H1 (cell line): Measurements from ENCODE around the gene KRT37. TPM values are rescaled to one million over a fixed set of nuclear protein-coding genes. Genes with fewer than 3 reads are reported as not detected.

Source experiments
- MAFK ChIP-seq: IDR thresholded peaks from 2 replicates; pipeline ENCODE4 v1.6.1; 2012; ENCODE audit warnings: low read depth, mild to moderate bottlenecking, improper control_type of control experiment, low read length
- TBP ChIP-seq: IDR thresholded peaks from 2 replicates; pipeline ENCODE4 v1.6.1; 2011; ENCODE audit warnings: low read depth, low read length, improper control_type of control experiment
- YY1 ChIP-seq: IDR thresholded peaks from 2 replicates; pipeline ENCODE4 v1.6.1; 2011; ENCODE audit warnings: low read depth, mild to moderate bottlenecking, low read length
- polyA plus RNA-seq, 7 experiments: library from polyadenylated mRNA; depleted of rRNA in 3 of 7; stranded (reverse) in 5 of 7; unstranded in 2 of 7; fragments of >200 nt in 5 of 7; fragments of 200-250 nt in 2 of 7; gene quantifications; 1 replicate in 5 of 7; 2 replicates in 1 of 7; 4 replicates in 1 of 7; pipeline versions ENCODE4 v1.2.1 to v1.2.3, GENCODE V29; 2011 to 2013; ENCODE audit warnings: missing spikeins in 2 of 7, mixed read lengths in 2 of 7
- total RNA-seq: library from RNA; stranded (reverse); fragmentation: NEBNext Ultra II Directional; extraction: Animal tissue kit (Norgen Biotek cat#: 25700); gene quantifications from 2 replicates; pipeline ENCODE4 v1.2.1, GENCODE V29; 2021

Gene KRT37
- total and polyA plus RNA-seq, 2 of the 8 experiments (the other 6 are each of a cell fraction or from before 2014, with no cell fraction given) = not detected

DNA sequence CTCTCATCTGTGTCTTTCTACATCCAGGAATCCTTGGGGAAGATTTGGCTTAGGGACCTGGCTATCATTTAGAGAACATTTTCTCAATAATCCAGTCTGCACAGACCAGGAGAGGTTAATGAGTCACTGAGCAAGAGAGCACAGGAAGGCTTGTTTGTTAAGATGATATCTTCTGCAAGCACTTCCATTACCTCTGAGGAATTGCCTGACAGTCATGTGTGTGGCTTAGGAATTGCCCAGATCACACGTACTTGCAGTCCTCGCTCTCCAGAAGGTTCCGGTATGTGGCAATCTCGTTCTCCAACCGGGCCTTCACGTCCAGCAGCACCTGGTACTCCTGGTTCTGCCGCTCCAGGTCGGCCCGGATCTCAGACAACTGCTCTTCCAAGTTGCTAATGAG, 3.3 kb downstream of the KRT37 start (continued):
- no peak for TF ChIP-seq MAFK
- TF ChIP-seq YY1 = no peak
- TF ChIP-seq TBP = no peak
